ENCODE measurements around the gene SYT8. TPM values are rescaled to one million over a fixed set of nuclear protein-coding genes. Genes with fewer than 3 reads are reported as not detected.
A peak's percentile ranks its signal among the peaks of the same experiment; 100 is the strongest.

SYT8 gene
- total RNA-seq, 2 experiments from 2014 or later: not detected

DNA sequence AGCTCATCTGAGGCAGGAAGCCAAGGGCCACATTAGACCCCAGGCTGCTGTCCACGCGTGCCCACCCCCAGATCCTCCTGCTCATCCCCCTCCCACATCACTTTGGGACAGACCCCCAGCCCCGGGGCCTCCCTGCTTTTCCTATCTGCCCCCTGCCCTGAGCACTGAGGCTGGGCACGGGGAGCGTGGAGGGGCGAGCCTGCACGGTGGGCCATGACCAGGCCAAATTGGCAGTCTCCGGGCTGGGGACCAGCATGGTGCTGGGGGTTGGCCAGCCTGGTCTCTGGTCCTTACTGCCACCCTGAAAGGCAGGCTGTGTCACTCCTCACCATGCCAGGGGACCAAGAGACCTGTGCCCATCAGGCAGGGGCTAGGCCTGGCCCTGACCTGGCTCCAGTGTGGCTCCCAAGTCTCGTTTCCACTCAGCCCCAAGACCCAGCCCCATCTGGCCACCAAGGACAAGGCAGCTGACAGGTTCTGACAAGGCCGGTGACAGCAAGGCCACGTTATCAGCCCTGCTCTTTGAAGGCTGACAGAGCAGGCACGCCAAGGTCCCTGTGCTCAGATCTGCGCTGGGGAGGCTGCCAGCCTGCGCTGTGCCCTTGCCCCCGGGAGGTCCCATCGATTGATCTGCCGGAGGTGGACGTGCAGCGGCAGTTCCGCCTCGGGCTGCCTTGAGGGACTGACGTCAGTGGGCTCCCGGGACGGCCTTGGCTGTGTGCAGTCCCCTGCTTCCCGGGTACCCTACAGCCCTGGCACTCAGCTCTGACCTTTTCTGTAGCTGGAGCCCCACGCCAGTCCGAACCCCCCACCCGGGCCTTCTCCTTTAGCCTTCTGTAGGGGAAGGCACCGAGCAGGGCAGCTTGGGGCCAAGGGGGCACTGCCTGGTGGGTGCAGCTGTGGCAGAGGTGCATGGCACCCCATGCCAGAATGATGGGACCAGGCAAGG is 7.6 kb downstream of the SYT8 start:
- ATAC-seq (no peak), DNase-seq (no peak)
- Mint-ChIP-seq H3K27me3 (ENCODE audit: low read depth) (peaks cover 8% of the 10 kb centered on the region), H3K36me3 (ENCODE audit: low read depth) (no peaks in the 10 kb centered on the region), H3K9me3 (ENCODE audit: insufficient read depth) (no peaks in the 10 kb centered on the region), H3K27ac (no peak overlapping the region), H3K4me1 (ENCODE audit: low read depth) (peaks cover 54% of the 10 kb centered on the region), H3K4me3 (no peak overlapping the region)
- ChIA-PET POLR2A (interaction anchor here (3.1 kb wide), 1 partner anchor 10 kb away, joined by 15 read pairs; the partner anchor contains the start of gene LSP1), CTCF (interaction anchor here (1.3 to 1.5 kb wide), 2 partner anchors 9 to 40 kb away, joined by 4 to 5 read pairs; no protein-coding TSS in a partner anchor)

DNA sequence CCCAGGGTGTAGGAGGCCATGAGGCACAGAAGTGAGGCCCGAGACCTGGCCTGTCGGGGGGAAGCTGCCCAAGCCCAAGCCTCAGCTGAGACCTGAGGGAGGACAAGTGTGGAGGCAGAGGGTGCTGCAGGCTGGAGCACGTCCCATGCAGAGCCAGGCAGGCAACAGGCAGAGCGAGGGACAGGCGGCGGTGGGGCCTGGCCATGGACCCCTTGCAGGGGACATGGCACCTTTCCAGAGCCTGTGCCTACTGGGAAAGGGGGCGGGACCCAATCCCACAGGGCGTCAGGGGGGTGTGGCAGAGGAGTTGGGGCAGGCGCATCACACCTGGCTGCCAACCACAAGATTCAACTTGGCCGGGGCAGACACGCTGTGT is 8.3 kb downstream of the SYT8 start:
- CTCF ChIA-PET: interaction anchor here (1.3 to 1.5 kb wide), 2 partner anchors 8 to 39 kb away, joined by 4 to 5 read pairs; no protein-coding TSS in a partner anchor
- H3K36me3 Mint-ChIP-seq (ENCODE audit: low read depth): no peaks in the 10 kb centered on the region
- H3K27ac Mint-ChIP-seq: no peak overlapping the region
- H3K4me1 Mint-ChIP-seq (ENCODE audit: low read depth): peaks cover 58% of the 10 kb centered on the region
- no peaks in the 10 kb centered on the region for H3K9me3 Mint-ChIP-seq (ENCODE audit: insufficient read depth)
- peaks cover 8% of the 10 kb centered on the region for H3K27me3 Mint-ChIP-seq (ENCODE audit: low read depth)
- POLR2A ChIA-PET: interaction anchor here (3.1 kb wide), 1 partner anchor 10 kb away, joined by 15 read pairs; the partner anchor contains the start of gene LSP1
- H3K4me3 Mint-ChIP-seq: no peak overlapping the region
- ATAC-seq (no peak), DNase-seq (no peak)

DNA sequence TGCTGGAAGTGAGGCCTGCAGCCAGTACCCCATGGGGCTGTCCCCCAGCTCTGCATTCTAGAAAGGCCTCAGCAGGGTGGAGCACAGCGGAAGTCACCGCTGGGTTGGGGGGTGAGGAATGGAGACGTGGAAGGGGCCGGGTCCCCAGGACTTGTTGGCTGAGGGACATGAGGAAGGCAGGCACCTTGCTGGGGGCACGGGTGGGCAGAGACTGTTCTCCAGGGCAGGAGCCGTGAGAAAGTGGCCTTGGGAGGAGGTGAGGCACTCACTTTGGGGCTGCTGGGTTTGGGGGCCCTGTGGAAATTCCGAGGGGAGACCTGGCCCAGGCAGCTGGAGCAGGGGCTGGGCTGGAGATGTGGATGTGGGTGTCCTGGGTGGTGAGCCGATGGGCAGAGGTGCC is 9.0 kb downstream of the SYT8 start:
- DNase-seq (no peak), ATAC-seq (no peak)
- H3K4me3 Mint-ChIP-seq: peak overlapping the region; percentile 59
- H3K27me3 Mint-ChIP-seq (ENCODE audit: low read depth): peaks cover 11% of the 10 kb centered on the region
- H3K27ac Mint-ChIP-seq: peak overlapping the region; percentile 76
- peaks cover 65% of the 10 kb centered on the region for H3K4me1 Mint-ChIP-seq (ENCODE audit: low read depth)
- CTCF ChIA-PET: interaction anchor here (1.5 kb wide), 1 partner anchor 39 kb away, joined by 4 read pairs; no protein-coding TSS in a partner anchor
- POLR2A ChIA-PET: no interaction called here
- no peaks in the 10 kb centered on the region for H3K9me3 Mint-ChIP-seq (ENCODE audit: insufficient read depth)
- no peaks in the 10 kb centered on the region for H3K36me3 Mint-ChIP-seq (ENCODE audit: low read depth)

DNA sequence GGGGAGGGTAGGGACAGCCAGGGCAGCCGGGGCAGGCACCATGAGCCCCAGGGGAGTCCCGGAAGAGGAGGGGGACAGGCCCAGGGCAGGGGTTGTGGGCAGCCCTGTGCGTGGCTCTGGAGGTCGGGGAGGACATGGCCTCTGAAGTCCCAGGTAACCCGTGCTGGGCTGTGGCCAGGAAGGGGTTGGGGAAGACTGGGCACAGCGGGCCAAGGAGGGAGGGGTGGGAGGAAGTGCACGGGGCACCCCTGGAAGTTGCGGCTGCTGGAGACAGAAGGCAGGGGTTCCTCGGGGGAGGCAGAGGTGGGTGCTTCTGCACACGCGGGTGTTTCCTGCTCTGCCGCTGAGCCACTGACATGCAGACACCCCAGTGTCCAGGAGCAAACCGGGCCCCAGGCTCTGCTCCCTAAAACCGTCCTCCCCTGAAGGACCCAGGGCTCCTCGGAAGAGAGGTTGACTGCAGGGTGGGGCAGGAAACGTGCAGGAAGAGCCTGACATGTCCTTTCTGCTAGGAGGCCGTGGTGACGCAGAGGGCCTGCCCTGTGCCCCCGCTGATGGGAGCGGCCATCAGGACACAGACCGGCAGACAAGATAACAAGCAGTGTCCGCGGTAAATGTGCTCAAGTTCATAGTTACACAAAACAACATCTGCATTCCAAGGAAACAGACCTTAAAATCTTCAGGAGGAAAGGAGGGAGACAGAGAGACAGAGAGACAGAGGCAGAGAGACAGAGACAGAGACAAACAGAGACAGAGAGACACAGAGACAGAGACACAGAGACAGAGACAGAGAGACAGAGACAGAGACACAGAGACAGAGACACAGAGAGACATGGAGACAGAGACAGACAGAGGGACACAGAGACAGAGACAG is 9.7 kb downstream of the SYT8 start:
- ChIA-PET CTCF (no interaction called here), POLR2A (no interaction called here)

DNA sequence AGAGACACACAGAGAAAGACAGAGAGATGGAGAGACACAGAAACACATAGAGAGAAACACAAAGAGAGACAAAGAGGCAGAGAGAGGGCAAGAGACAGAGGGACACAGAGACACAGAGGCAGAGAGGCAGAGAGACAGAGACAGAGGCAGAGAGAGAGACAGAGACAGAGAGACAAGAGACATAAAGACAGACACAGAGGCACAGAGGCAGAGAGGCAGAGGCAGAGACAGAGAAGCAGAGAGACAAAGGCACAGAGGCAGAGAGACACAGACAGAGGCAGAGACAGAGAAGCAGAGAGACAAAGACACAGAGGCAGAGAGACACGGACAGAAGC is 10.3 kb downstream of the SYT8 start:
- H3K27me3 Mint-ChIP-seq (ENCODE audit: low read depth): peaks cover 11% of the 10 kb centered on the region
- peaks cover 72% of the 10 kb centered on the region for H3K4me1 Mint-ChIP-seq (ENCODE audit: low read depth)
- H3K9me3 Mint-ChIP-seq (ENCODE audit: insufficient read depth): no peaks in the 10 kb centered on the region
- DNase-seq: no peak
- POLR2A ChIA-PET: no interaction called here
- H3K4me3 Mint-ChIP-seq: peak overlapping the region; percentile 59
- ATAC-seq: peak; percentile 12
- H3K27ac Mint-ChIP-seq: peak overlapping the region; percentile 76
- no peaks in the 10 kb centered on the region for H3K36me3 Mint-ChIP-seq (ENCODE audit: low read depth)
- CTCF ChIA-PET: interaction anchor here (1.0 to 1.6 kb wide), 3 partner anchors 37 to 157 kb away, joined by 3 to 4 read pairs (median 3); no protein-coding TSS in a partner anchor

More for the DNA sequence above, 9.7 kb downstream of the SYT8 start:
- H3K27me3 Mint-ChIP-seq (ENCODE audit: low read depth): peaks cover 11% of the 10 kb centered on the region
- peak; percentile 57 for ATAC-seq
- peak overlapping the region; percentile 59 for H3K4me3 Mint-ChIP-seq
- no peaks in the 10 kb centered on the region for H3K36me3 Mint-ChIP-seq (ENCODE audit: low read depth)
- peak overlapping the region; percentile 76 for H3K27ac Mint-ChIP-seq
- H3K4me1 Mint-ChIP-seq (ENCODE audit: low read depth): peaks cover 72% of the 10 kb centered on the region
- peak; percentile 54 for DNase-seq
- no peaks in the 10 kb centered on the region for H3K9me3 Mint-ChIP-seq (ENCODE audit: insufficient read depth)

DNA sequence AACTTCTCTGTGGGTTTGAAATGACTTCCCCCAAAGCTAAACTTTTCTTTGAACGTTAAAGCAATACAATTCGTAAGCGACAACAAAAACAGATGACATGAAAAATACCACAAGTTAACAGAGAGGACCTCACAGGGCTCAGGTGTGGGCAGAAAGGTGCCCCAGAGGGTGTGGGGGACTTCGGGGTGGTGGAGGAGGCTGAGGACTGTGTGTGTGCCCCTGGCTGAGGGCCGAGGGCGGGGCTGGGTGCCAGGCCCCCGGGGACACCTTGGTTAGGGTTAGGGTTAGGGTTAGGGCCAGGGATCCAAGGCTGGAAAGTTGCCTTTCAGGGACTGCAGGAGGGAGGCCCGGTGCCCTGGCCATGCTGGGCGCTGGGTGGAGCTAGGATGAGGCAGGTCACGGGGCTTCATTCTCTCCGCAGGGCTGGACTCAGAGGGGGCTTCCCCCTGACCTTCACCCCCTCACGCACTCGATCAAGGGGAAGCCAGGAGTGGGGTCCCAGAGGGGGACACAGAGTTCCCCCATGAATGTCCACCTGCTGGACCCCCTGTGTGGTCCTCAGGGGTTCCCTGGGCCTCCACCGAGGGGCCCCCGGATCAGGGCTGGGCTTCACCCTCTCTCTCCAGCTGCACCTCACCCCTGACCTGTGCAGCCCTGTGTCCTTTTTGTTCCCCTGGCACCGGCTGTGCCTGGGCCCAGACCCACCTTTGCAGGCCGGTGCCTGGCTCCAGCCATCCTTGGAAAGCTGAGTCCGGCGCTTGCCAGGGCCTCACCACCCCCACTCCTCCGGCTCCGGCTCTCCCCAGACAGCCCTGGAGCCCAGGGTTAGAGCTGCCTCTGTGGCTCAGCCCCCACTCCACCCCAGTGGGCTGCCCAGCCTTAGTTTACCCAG is 11.0 kb downstream of the SYT8 start:
- peak; percentile 30 for ATAC-seq
- Mint-ChIP-seq H3K4me3 (peak overlapping the region; percentile 59), H3K27ac (peak overlapping the region; percentile 76), H3K27me3 (ENCODE audit: low read depth) (peaks cover 11% of the 10 kb centered on the region), H3K9me3 (ENCODE audit: insufficient read depth) (no peaks in the 10 kb centered on the region), H3K4me1 (ENCODE audit: low read depth) (peaks cover 78% of the 10 kb centered on the region), H3K36me3 (ENCODE audit: low read depth) (no peaks in the 10 kb centered on the region)
- peak; percentile 36 for DNase-seq
- ChIA-PET CTCF (interaction anchor here (1.0 to 1.6 kb wide), 3 partner anchors 36 to 157 kb away, joined by 3 to 4 read pairs (median 3); no protein-coding TSS in a partner anchor), POLR2A (interaction anchor here (0.6 to 1.1 kb wide), 2 partner anchors 36 to 46 kb away, joined by 3 to 6 read pairs; no protein-coding TSS in a partner anchor)

DNA sequence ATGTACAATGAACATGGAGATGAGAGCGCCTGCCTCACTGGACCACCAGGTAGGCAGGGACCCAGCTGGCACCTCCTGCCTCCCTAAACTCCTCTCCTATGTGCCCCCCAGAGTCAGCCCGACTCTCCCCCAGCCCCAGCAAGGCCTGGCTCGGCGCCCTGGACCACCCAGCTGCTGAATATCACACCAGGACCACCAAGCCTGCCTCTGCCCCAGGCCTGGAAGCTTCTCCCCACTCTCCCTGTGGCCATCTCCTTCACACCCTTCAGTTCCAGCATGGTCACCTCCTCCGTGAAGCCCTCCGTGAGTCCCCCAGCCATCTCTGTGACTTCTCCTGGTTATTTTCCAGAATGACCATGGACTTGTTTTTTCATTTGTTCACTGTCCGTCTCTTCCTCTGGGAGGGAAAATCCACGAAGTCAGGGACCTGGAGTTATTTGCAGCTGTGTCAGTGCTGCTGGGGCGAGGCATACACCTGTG is 11.7 kb downstream of the SYT8 start:
- ATAC-seq (no peak), DNase-seq (no peak)
- Mint-ChIP-seq H3K27ac (peak overlapping the region; percentile 46), H3K9me3 (ENCODE audit: insufficient read depth) (no peaks in the 10 kb centered on the region), H3K4me1 (ENCODE audit: low read depth) (peaks cover 83% of the 10 kb centered on the region), H3K27me3 (ENCODE audit: low read depth) (peaks cover 11% of the 10 kb centered on the region), H3K4me3 (no peak overlapping the region), H3K36me3 (ENCODE audit: low read depth) (no peaks in the 10 kb centered on the region)
- ChIA-PET POLR2A (interaction anchor here (1.1 to 3.2 kb wide), 2 partner anchors 43 to 46 kb away, joined by 6 to 11 read pairs; no protein-coding TSS in a partner anchor), CTCF (interaction anchor here (1.0 to 2.2 kb wide), 3 partner anchors 14 to 156 kb away, joined by 4 to 9 read pairs (median 4); no protein-coding TSS in a partner anchor)

DNA sequence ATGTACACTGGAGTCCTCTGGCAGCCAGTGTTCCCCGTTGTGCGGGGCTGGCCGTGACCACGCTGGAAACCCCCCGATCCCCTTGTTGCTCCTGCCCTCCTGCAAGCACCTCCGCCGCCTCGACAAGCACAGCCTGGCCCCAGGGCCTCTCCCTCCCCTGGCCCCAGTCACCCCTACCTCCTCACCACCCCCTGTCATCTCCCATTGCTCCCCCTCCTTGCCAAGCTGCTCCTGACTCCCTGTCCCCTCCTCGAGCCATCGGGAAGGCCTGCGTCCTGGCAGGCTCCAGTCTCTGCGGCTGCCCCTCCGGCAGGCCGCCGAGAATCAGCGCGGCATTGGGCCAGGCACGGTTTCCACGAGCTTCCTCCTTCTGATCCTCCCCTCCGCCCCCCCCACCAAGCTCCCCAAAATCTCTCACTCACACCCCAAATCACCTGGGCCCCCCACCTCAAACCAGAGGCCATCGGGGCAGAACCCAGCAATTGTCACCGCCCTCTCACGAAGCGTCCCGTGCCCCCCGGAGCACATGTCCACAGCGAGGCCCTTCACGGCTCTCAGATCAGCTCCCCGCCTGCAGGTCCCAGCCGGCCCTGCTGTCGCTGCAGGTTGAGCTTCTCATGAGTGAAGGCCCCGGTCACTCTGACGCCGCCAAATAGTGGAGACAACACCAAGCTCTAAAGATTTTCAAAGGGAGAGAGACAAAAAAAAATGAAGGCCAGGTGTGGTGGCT is 12.4 kb downstream of the SYT8 start:
- ATAC-seq (no peak), DNase-seq (no peak)
- Mint-ChIP-seq H3K36me3 (ENCODE audit: low read depth) (no peaks in the 10 kb centered on the region), H3K9me3 (ENCODE audit: insufficient read depth) (no peaks in the 10 kb centered on the region), H3K27ac (peak overlapping the region; percentile 69), H3K27me3 (ENCODE audit: low read depth) (peaks cover 11% of the 10 kb centered on the region), H3K4me1 (ENCODE audit: low read depth) (peaks cover 89% of the 10 kb centered on the region), H3K4me3 (no peak overlapping the region)
- POLR2A ChIA-PET: interaction anchor here (0.7 to 3.2 kb wide), 3 partner anchors 24 to 45 kb away, joined by 3 to 11 read pairs (median 6); no protein-coding TSS in a partner anchor
- CTCF ChIA-PET: interaction anchor here (1.0 to 2.2 kb wide), 3 partner anchors 14 to 153 kb away, joined by 4 to 10 read pairs (median 9); no protein-coding TSS in a partner anchor

DNA sequence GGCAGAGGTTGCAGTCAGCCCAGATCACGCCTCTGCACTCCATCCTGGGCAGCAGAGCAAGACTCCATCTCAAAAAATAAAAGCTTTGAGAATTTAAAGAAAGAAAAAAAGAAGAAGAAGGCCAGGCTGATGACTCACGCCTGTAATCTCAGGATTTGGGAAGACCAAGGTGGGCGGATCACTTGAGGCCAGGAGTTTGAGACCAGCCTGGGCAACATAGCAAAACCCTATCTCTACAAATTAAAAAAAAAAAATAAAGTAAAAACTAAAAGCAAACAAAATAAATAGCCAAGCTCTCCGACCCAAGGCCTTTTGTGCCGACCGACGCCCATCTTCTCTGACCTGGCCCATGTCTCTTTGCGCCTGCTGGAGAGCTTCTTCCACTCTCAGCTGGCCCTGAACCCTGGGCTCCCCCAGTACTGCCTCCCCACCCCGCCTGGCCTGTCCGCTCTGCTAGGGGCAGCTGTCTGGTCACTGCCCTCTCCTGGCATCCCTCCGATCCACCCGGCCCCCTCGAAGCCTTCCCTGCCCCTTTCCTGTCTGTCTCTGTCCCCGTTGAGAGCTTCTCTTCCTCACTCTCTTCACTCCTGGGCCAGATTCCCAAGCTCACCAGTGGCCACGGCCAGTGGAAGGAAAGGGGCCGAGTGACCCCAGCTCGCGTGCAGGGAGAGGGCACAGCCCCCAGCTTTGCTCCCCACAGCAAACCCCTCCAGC is 13.3 kb downstream of the SYT8 start:
- Mint-ChIP-seq H3K4me1 (ENCODE audit: low read depth) (peaks cover 96% of the 10 kb centered on the region), H3K9me3 (ENCODE audit: insufficient read depth) (no peaks in the 10 kb centered on the region), H3K27ac (no peak overlapping the region), H3K4me3 (no peak overlapping the region), H3K36me3 (ENCODE audit: low read depth) (peaks cover 3% of the 10 kb centered on the region), H3K27me3 (ENCODE audit: low read depth) (peaks cover 11% of the 10 kb centered on the region)
- CTCF ChIA-PET: interaction anchor here (0.7 to 2.2 kb wide), 5 partner anchors 15 to 154 kb away, joined by 4 to 10 read pairs (median 8); no protein-coding TSS in a partner anchor
- no peak for ATAC-seq
- no peak for DNase-seq
- POLR2A ChIA-PET: interaction anchor here (0.7 to 3.2 kb wide), 2 partner anchors 23 to 42 kb away, joined by 3 to 11 read pairs; no protein-coding TSS in a partner anchor

Data from activated CD8-positive, alpha-beta T cell treated with anti-CD3 and anti-CD28 coated beads, Interleukin-2, amount 10 ng/mL, durations not matched to agents 7 days and 5 days (primary cell).